Measurements from ENCODE around the gene RAD9A.

DNA sequence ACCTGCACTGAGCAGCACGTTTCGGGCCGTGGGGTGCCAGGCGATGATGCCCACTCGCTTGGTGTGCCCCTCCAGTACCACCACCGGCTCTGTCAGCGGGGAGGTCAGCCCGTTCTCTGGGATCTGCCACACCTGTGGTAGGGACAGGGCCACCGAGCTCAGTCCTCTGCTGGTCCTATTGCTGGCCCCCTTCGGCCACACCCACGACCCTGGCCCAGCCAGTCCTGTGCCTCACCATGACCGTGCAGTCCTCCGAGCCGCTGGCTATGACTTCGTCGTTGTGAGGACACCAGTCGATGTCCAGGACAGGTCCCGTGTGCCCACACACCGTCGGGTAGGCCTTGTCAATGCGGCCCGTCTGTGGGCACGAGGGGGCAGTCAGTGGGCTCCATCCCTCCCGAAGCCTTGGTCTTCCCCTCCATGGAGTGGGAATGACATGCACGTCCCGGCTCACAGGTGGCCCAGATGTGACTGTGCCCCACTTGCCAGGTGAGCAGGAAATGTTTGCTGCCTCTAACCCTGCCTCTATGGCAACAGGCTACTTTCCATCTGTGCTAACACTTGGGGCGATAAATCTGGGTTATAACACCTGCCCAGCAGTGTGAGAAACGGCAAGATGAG lies 50.1 kb downstream of the RAD9A start:
- TF ChIP-seq, protein P1, sequence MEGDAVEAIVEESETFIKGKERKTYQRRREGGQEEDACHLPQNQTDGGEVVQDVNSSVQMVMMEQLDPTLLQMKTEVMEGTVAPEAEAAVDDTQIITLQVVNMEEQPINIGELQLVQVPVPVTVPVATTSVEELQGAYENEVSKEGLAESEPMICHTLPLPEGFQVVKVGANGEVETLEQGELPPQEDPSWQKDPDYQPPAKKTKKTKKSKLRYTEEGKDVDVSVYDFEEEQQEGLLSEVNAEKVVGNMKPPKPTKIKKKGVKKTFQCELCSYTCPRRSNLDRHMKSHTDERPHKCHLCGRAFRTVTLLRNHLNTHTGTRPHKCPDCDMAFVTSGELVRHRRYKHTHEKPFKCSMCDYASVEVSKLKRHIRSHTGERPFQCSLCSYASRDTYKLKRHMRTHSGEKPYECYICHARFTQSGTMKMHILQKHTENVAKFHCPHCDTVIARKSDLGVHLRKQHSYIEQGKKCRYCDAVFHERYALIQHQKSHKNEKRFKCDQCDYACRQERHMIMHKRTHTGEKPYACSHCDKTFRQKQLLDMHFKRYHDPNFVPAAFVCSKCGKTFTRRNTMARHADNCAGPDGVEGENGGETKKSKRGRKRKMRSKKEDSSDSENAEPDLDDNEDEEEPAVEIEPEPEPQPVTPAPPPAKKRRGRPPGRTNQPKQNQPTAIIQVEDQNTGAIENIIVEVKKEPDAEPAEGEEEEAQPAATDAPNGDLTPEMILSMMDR (IDR thresholded peaks at IDR 0.05): no peak
- TF ChIP-seq POLR2A (IDR thresholded peaks at IDR 0.05): no peak

All from ovary (tissue), 3 donors.